A549 (cell line): Measurements from ENCODE around the gene PIP5K1B. TPM values are rescaled to one million over a fixed set of nuclear protein-coding genes. Genes with fewer than 3 reads are reported as not detected.
A peak's percentile ranks its signal among the peaks of the same experiment; 100 is the strongest.

Source experiments
- ATAC-seq, 2 experiments: fragments of 200-7000 bp in 1 of 2; fragments of >200 bp in 1 of 2; cut with Nextera tagmentation in 1 of 2; cut with Tn5 transposase in 1 of 2; 3 replicates each; pipeline versions ENCODE4 v1.8.0 to v1.9.1; 2018 to 2020; ENCODE audit warnings: mild to moderate bottlenecking in 1 of 2, moderate library complexity in 1 of 2
- CTCF ChIA-PET: fragments of 300-600 bp; sonication (Branson Sonifier 250); formaldehyde crosslinking; extraction: SDS; loops from one replicate; lab custom pipeline; 2021; ENCODE audit warnings: antibody characterized with exemption, inconsistent platforms; lab: Yijun Ruan, JAX
- POLR2A ChIA-PET: fragments of 350-600 bp; formaldehyde crosslinking; extraction: SDS; loops from one replicate; lab custom pipeline; 2021; ENCODE audit warnings: antibody characterized with exemption, inconsistent platforms; lab: Yijun Ruan, JAX
- DNase-seq, 2 experiments: peaks; one replicate each; pipeline versions ENCODE4 v3.0.0 to v3.0.0-alpha.2; 2011 to 2016; ENCODE audit warnings: low read depth in 1 of 2, low spot score in 1 of 2
- FAIRE-seq: peaks from 2 replicates; lab custom pipeline; 2011; peaks lifted over from hg19 to GRCh38; lab: Jason Lieb, UNC
- H3K27ac ChIP-seq, 2 experiments: fragments of >200 bp; sonication (Bioruptor Twin); formaldehyde crosslinking; 3 replicates each; pipeline ENCODE4 v1.5.1; 2016 to 2017
- H3K4me1 ChIP-seq: fragments of >200 bp; sonication (Bioruptor Twin); formaldehyde crosslinking; 3 replicates; pipeline ENCODE4 v1.6.1; 2016
- H3K4me2 ChIP-seq: fragments of >200 bp; sonication (Bioruptor Twin); formaldehyde crosslinking; 3 replicates; pipeline ENCODE4 v1.6.1; 2016
- H3K4me3 ChIP-seq: fragments of >200 bp; sonication (Bioruptor Twin); formaldehyde crosslinking; 3 replicates; pipeline ENCODE4 v1.5.1; 2016
- H3K9me3 ChIP-seq: fragments of >200 bp; sonication (Bioruptor Twin); formaldehyde crosslinking; 3 replicates; pipeline ENCODE4 v1.6.1; 2016
- CEBPB ChIP-seq, 2 experiments: fragments of >200 bp in 1 of 2; sonication (Bioruptor Twin) in 1 of 2; formaldehyde crosslinking in 1 of 2; IDR thresholded peaks; 2 replicates each; pipeline ENCODE4 v1.6.1; 2012 to 2016
- CHD4 ChIP-seq: fragments of 200-600 bp; sonication (generic); IDR thresholded peaks from 2 replicates; pipeline ENCODE4 v1.6.1; 2016; ENCODE audit warnings: antibody characterized with exemption, mild to moderate bottlenecking, borderline replicate concordance
- EHMT2 ChIP-seq: fragments of 200-600 bp; sonication (generic); IDR thresholded peaks from 2 replicates; pipeline ENCODE4 v1.6.1; 2016; ENCODE audit warnings: antibody characterized with exemption, low read depth, mild to moderate bottlenecking, moderate library complexity
- EP300 ChIP-seq, 2 experiments: fragments of >200 bp; sonication (Bioruptor Twin); formaldehyde crosslinking; IDR thresholded peaks; 2 replicates in 1 of 2; 3 replicates in 1 of 2; pipeline ENCODE4 v1.6.1; 2016 to 2017
- ESRRA ChIP-seq: fragments of 150-350 bp; IDR thresholded peaks from 2 replicates; pipeline ENCODE4 v1.6.1; 2014; ENCODE audit warnings: mild to moderate bottlenecking, low read length, borderline replicate concordance
- HDAC2 ChIP-seq: fragments of 200-600 bp; sonication (generic); IDR thresholded peaks from 2 replicates; pipeline ENCODE4 v1.6.1; 2016
- HOXA7 ChIP-seq: fragments of 250-450 bp; sonication (Bioruptor Pico); IDR thresholded peaks from 2 replicates; pipeline ENCODE4 v1.5.0; 2020; ENCODE audit warnings: mild to moderate bottlenecking, moderate library complexity
- JUN ChIP-seq, 2 experiments: fragments of >200 bp; sonication (Bioruptor Twin); formaldehyde crosslinking; IDR thresholded peaks; 2 replicates in 1 of 2; 3 replicates in 1 of 2; pipeline ENCODE4 v1.6.1; 2016 to 2017
- KDM1A ChIP-seq: fragments of 200-600 bp; sonication (generic); IDR thresholded peaks from 2 replicates; pipeline ENCODE4 v1.6.1; 2016; ENCODE audit warnings: low read depth, mild to moderate bottlenecking
- MAFK ChIP-seq: fragments of 450-650 bp; IDR thresholded peaks from 2 replicates; pipeline ENCODE4 v1.6.1; 2014; ENCODE audit not compliant: partially characterized antibody
- MAZ ChIP-seq: fragments of 150-350 bp; IDR thresholded peaks from 2 replicates; pipeline ENCODE4 v1.6.1; 2014; ENCODE audit warnings: antibody characterized with exemption, low read depth, low read length, borderline replicate concordance
- NFE2L2 ChIP-seq: fragments of 150-350 bp; conservative IDR thresholded peaks from 2 replicates; pipeline ENCODE4 v1.6.1; 2014; ENCODE audit warnings: low read length
- RAD21 ChIP-seq, 2 experiments: fragments of >200 bp in 1 of 2; sonication (Bioruptor Twin) in 1 of 2; formaldehyde crosslinking in 1 of 2; IDR thresholded peaks in 1 of 2; conservative IDR thresholded peaks in 1 of 2; 2 replicates in 1 of 2; 3 replicates in 1 of 2; pipeline ENCODE4 v1.6.1; 2012 to 2018; ENCODE audit warnings: inconsistent platforms in 1 of 2
- RCOR1 ChIP-seq: fragments of 150-350 bp; IDR thresholded peaks from 2 replicates; pipeline ENCODE4 v1.6.1; 2014; ENCODE audit warnings: antibody characterized with exemption, low read length, low read depth
- SMC3 ChIP-seq: fragments of >200 bp; sonication (Bioruptor Twin); formaldehyde crosslinking; IDR thresholded peaks from 3 replicates; pipeline ENCODE4 v1.6.1; 2018; ENCODE audit warnings: inconsistent platforms
- ZC3H11A ChIP-seq: fragments of 450-650 bp; IDR thresholded peaks from 2 replicates; pipeline ENCODE4 v1.6.1; 2014; ENCODE audit warnings: antibody characterized with exemption, mild to moderate bottlenecking
- ZSCAN20 ChIP-seq: fragments of 250-450 bp; sonication (Bioruptor Pico); IDR thresholded peaks from 2 replicates; pipeline ENCODE4 v1.8.0; 2022; ENCODE audit warnings: mild to moderate bottlenecking, moderate library complexity
- WGBS: methylation state at CpG from one replicate; pipeline ENCODE4 v1.1.6; 2017; ENCODE audit errors: missing lambda C conversion rate; 5-methylcytosine and 5-hydroxymethylcytosine counted together
- polyA plus RNA-seq, 4 experiments: library from polyadenylated mRNA; depleted of rRNA in 3 of 4; stranded (reverse); fragments of >200 nt; fragmentation: RNase III in 1 of 4; extraction: RNeasy Plus Mini Kit Qiagen cat#74134 plus additional on column Dnase treatment in 1 of 4; gene quantifications; 2 replicates in 3 of 4; 3 replicates in 1 of 4; pipeline ENCODE4 v1.2.3, GENCODE V29; 2011 to 2017
- TF ChIP-seq, protein P1 (sequence below): fragments of >200 bp; sonication (Bioruptor Twin); formaldehyde crosslinking; IDR thresholded peaks from 2 replicates; pipeline ENCODE4 v1.6.1; 2016
- TF ChIP-seq, protein P2 (sequence below): fragments of >200 bp; sonication (Bioruptor Twin); formaldehyde crosslinking; IDR thresholded peaks from 3 replicates; pipeline ENCODE4 v1.5.1; 2016
- TF ChIP-seq, protein P3 (sequence below): IDR thresholded peaks from 2 replicates; pipeline ENCODE4 v1.6.1; 2012

Gene PIP5K1B
- polyA plus RNA-seq, 2 of the 4 experiments (the other 2 are of a cell fraction) = not detected

DNA sequence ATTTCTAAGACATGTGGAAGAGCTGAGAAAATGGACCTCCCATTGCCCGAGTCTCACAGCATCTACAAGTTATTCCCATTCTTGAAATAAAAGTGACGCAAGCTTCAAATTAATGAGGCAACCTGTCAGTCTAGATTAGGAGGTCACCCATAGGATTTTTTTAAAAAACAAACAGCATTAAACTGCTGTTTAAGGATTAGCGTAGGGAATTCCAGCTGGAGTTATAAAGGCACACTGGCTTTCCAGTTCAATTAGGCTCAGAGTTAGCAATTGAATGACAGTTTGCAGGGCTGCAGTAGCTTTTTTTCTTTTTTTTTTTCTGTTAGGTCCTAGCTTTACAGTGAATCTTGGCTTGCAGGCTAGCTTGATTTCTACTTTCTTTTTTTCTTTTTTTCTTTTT is 292.6 kb downstream of the PIP5K1B start (continued):
- TF ChIP-seq MAZ = no peak
- TF ChIP-seq, protein P1, sequence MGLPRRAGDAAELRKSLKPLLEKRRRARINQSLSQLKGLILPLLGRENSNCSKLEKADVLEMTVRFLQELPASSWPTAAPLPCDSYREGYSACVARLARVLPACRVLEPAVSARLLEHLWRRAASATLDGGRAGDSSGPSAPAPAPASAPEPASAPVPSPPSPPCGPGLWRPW = no peak
- TF ChIP-seq JUN (IDR thresholded peaks at IDR 0.05) = no peak
- no peak for TF ChIP-seq EP300 (IDR thresholded peaks at IDR 0.05)
- no peak for TF ChIP-seq RAD21 (conservative IDR thresholded peaks at IDR 0.05 in 1 of 2, IDR thresholded peaks at IDR 0.05 in 1 of 2)

DNA sequence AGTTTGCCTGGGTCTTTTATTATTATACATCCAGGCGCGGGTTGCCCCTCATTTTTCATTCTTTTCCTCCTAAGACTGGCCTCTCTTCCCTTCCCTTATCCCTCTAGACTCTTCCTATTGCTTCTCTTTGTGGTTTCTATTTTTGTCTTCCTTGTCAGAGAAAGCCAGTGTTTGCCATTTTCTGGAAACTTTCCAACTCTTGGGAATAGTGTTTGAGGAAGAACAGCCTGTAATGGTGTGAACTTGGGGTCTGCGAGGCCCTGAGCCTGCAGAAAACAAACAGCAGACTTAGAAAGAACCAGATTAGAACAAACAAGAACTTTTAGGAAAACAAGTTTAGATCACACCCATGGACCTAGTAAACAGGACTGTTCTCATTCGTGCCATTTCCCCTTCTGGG is 293.3 kb downstream of the PIP5K1B start:
- no peak for ATAC-seq
- no peak for TF ChIP-seq EHMT2
- no peak for FAIRE-seq
- no peak overlapping the region for H3K27ac ChIP-seq
- DNase-seq = no peak
- no peak overlapping the region for H3K4me3 ChIP-seq
- no peaks in the 10 kb centered on the region for H3K4me1 ChIP-seq
- WGBS = 9% methylated on average over 4 of the region's 4 CpGs
- POLR2A ChIA-PET = no interaction called here
- CTCF ChIA-PET = interaction anchor here (1.2 to 1.9 kb wide), 3 partner anchors 415 to 1645 kb away, joined by 3 to 6 read pairs (median 3); no protein-coding TSS in a partner anchor
- no peaks in the 10 kb centered on the region for H3K9me3 ChIP-seq
- no peak overlapping the region for H3K4me2 ChIP-seq

DNA sequence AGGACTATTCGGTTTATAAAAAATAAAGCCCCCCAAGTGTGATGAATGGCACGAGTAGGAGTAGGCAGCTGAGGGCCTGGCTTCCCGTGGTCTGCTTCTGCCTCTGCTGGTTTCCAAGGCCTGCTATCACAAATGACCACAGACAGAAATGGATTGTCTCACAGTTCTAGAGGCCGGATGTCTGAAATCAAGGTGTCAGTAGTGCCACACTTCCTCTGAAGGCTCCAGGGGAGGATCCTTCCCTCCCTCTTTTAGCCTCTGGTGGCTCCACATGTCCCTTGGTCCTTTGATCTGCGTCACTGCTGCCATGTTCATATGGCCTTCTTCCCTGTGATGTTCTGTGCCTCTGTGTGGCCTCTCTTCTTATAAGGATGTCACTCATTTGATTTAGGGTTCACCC is 293.8 kb downstream of the PIP5K1B start:
- TF ChIP-seq KDM1A (no peak), CHD4 (no peak)
- ATAC-seq (no peak), FAIRE-seq (no peak), DNase-seq (no peak)
- 23% methylated on average over 5 of the region's 5 CpGs for WGBS
- Histone ChIP-seq H3K4me1 (no peaks in the 10 kb centered on the region), H3K9me3 (no peaks in the 10 kb centered on the region), H3K4me3 (no peak overlapping the region), H3K27ac (no peak overlapping the region), H3K4me2 (no peak overlapping the region)
- ChIA-PET CTCF (interaction anchor here (0.6 to 1.9 kb wide), 12 partner anchors 11 to 419 kb away, joined by 3 to 18 read pairs (median 5); no protein-coding TSS in a partner anchor), POLR2A (no interaction called here)

DNA sequence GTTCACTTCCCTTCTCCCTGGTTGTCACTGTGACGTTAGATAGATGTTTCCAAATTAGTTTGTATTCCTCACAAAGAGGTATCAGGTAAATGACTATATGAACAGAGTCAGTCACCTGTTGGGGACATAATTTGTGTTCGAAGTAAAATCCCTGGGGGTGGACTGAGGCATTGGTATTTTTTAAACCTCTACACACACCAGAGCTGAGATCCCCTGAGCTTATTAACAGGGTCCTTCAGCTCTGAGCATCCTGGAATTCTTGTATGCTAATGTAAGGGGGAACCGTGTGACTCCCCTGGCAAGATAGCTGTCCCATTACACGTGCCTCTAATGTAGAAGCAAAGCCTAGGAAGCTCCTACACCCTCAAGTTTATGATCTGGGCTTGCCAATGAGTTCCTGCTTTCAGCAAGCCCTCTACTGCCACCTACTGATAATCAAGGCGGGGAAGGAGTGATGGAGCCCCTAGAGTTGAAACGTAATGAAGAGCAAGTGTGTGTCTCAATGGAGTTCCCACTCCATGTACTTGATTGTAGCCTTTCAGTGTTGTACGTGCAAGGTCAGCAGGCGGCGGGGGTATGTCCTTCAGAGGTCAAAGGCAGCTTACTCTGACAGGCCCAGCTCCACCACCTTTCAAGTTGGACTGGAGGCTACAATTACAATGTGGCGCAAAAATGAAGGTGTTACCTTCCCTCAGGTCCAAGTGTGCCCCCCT is 294.5 kb downstream of the PIP5K1B start:
- CTCF ChIA-PET = interaction anchor here (0.6 to 1.4 kb wide), 27 partner anchors 10 to 1069 kb away, joined by 3 to 18 read pairs (median 3); no protein-coding TSS in a partner anchor
- 20% methylated on average over 10 of the region's 10 CpGs for WGBS
- peak; percentile 54 to 69 for DNase-seq

More for the DNA sequence above, 294.5 kb downstream of the PIP5K1B start:
- Histone ChIP-seq H3K9me3 (no peaks in the 10 kb centered on the region), H3K4me3 (no peak overlapping the region), H3K4me1 (no peaks in the 10 kb centered on the region)
- POLR2A ChIA-PET = no interaction called here
- peak; percentile 74 for FAIRE-seq
- ATAC-seq = peak; percentile 93 to 97
- no peak for TF ChIP-seq ESRRA
- TF ChIP-seq RAD21 (conservative IDR thresholded peaks at IDR 0.05 in 1 of 2, IDR thresholded peaks at IDR 0.05 in 1 of 2) = peak; percentile 68 to 78
- TF ChIP-seq, protein P2, sequence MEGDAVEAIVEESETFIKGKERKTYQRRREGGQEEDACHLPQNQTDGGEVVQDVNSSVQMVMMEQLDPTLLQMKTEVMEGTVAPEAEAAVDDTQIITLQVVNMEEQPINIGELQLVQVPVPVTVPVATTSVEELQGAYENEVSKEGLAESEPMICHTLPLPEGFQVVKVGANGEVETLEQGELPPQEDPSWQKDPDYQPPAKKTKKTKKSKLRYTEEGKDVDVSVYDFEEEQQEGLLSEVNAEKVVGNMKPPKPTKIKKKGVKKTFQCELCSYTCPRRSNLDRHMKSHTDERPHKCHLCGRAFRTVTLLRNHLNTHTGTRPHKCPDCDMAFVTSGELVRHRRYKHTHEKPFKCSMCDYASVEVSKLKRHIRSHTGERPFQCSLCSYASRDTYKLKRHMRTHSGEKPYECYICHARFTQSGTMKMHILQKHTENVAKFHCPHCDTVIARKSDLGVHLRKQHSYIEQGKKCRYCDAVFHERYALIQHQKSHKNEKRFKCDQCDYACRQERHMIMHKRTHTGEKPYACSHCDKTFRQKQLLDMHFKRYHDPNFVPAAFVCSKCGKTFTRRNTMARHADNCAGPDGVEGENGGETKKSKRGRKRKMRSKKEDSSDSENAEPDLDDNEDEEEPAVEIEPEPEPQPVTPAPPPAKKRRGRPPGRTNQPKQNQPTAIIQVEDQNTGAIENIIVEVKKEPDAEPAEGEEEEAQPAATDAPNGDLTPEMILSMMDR = peak; percentile 71
- TF ChIP-seq ZC3H11A = no peak
- no peak for TF ChIP-seq HOXA7
- no peak for TF ChIP-seq MAFK
- no peak for TF ChIP-seq CHD4
- peak; percentile 47 for TF ChIP-seq SMC3
- no peak for TF ChIP-seq HDAC2
- TF ChIP-seq CEBPB (IDR thresholded peaks at IDR 0.05) = no peak
- TF ChIP-seq, protein P1 = no peak
- TF ChIP-seq, protein P3, sequence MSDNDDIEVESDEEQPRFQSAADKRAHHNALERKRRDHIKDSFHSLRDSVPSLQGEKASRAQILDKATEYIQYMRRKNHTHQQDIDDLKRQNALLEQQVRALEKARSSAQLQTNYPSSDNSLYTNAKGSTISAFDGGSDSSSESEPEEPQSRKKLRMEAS = no peak
- TF ChIP-seq NFE2L2 = no peak
- TF ChIP-seq RCOR1 = no peak
- TF ChIP-seq ZSCAN20 (CRISPR knock-in tag) = no peak
- TF ChIP-seq, all 56 proteins: peak for 3
- no peak overlapping the region for H3K27ac ChIP-seq
- no peak overlapping the region for H3K4me2 ChIP-seq
